ENCODE data around the gene COL16A1.

- TF ChIP-seq CTCF (conservative IDR thresholded peaks at IDR 0.05) (no peak), ZFX (IDR thresholded peaks at IDR 0.05) (no peak)
Observed at GRCh38 chr1:31707711-31708110, 3.9 kb upstream of the COL16A1 start.
